Islet precursor cell (in vitro differentiated cells): Measurements from ENCODE around the gene CYB5R2.

Experiments used
- DNase-seq: peaks from one replicate; pipeline ENCODE4 v3.0.0-alpha.2; 2018

Gene CYB5R2

GRCh38 chr11:7636350-7636749 is 37.0 kb downstream of the CYB5R2 start:
- no peak for DNase-seq

- DNase-seq: no peak
Measured at GRCh38 chr11:7635708-7636107, 37.6 kb downstream of the CYB5R2 start.

- DNase-seq: no peak
Measured at GRCh38 chr11:7635137-7635536, 38.2 kb downstream of the CYB5R2 start.

- no peak for DNase-seq
Measured at GRCh38 chr11:7632211-7632610, 41.1 kb downstream of the CYB5R2 start.

- no peak for DNase-seq
Measured at GRCh38 chr11:7630002-7630401, 43.3 kb downstream of the CYB5R2 start.

- no peak for DNase-seq
Measured at GRCh38 chr11:7628660-7629059, 44.6 kb downstream of the CYB5R2 start.

- DNase-seq: no peak
Measured at GRCh38 chr11:7622721-7623120, 50.6 kb downstream of the CYB5R2 start.

GRCh38 chr11:7621554-7621953 is 51.7 kb downstream of the CYB5R2 start:
- no peak for DNase-seq

- DNase-seq: no peak
Measured at GRCh38 chr11:7621090-7621489, 52.2 kb downstream of the CYB5R2 start.

GRCh38 chr11:7619322-7619721 is 54.0 kb downstream of the CYB5R2 start:
- DNase-seq: no peak

GRCh38 chr11:7617032-7617431 is 56.3 kb downstream of the CYB5R2 start:
- DNase-seq: no peak
